Stimulated activated CD8-positive, alpha-beta memory T cell treated with anti-CD3 and anti-CD28 coated beads, Interleukin-15, amount 100 ng/mL, for 48 hours (primary cell): ENCODE measurements around the gene AP5Z1.

Source experiments
- DNase-seq, 2 donors: peaks; one replicate each; pipeline ENCODE4 v3.0.0-alpha.2; 2020; ENCODE audit warnings: low read depth in 2 of 2

Gene AP5Z1

DNA sequence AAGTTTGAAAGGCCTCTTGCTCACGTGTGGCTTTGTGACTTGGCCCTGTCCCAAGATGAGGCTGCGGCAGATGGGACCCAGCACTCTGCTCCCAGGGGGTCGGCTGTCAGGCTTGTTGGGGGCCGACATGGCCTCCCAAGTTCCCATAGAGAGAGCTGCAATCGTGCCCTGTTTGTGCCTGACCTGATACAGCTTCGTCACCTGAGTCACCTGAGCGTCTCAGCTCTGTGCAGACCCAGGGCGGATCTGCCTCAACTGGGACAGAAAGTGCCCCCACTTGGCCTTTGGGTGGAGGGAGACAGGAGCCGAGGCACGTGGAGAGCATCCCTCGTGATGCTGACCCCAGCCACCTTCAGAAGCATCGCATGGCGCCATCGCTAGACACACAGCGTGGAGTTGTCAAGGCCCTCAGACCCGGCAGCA is 64.7 kb downstream of the AP5Z1 start:
- DNase-seq, result no peak
